GM23248 (cell line): ENCODE measurements around the gene ENTREP3.

Experiments used
- EZH2 ChIP-seq: fragments of 200-600 bp; sonication (generic); IDR thresholded peaks from 2 replicates; pipeline ENCODE4 v1.6.1; 2018; ENCODE audit warnings: antibody characterized with exemption, mild to moderate bottlenecking; ENCODE audit not compliant: insufficient read depth, poor library complexity, severe bottlenecking
- EZH2phosphoT487 ChIP-seq: fragments of 200-600 bp; sonication (generic); IDR thresholded peaks from 2 replicates; pipeline ENCODE4 v1.6.1; 2018; ENCODE audit warnings: antibody characterized with exemption, moderate library complexity, mild to moderate bottlenecking, low read depth; ENCODE audit not compliant: insufficient read depth

- TF ChIP-seq EZH2phosphoT487 (no peak), EZH2 (no peak)
Measured at GRCh38 chr1:155278689-155279160, 23.4 kb upstream of the ENTREP3 start.
